H9 (cell line): ENCODE measurements around the gene HSD17B12. TPM values are rescaled to one million over a fixed set of nuclear protein-coding genes. Genes with fewer than 3 reads are reported as not detected.

Experiments
- DNase-seq: peaks from one replicate; pipeline ENCODE4 v3.0.0-alpha.2; 2017
- H2AFZ ChIP-seq: one replicate; pipeline ENCODE4 v1.6.1; 2013; ENCODE audit warnings: mild to moderate bottlenecking, low read length, control low read depth, moderate library complexity
- H2AK5ac ChIP-seq: 2 replicates; pipeline ENCODE4 v1.6.1; 2013; ENCODE audit warnings: low read length, control low read depth, mixed read lengths; ENCODE audit not compliant: insufficient read length
- H2BK120ac ChIP-seq: one replicate; pipeline ENCODE4 v1.6.1; 2013; ENCODE audit warnings: low read depth, mild to moderate bottlenecking, low read length, control low read depth, inconsistent platforms; ENCODE audit not compliant: poor library complexity, severe bottlenecking
- H2BK12ac ChIP-seq: 2 replicates; pipeline ENCODE4 v1.6.1; 2013; ENCODE audit warnings: low read length, control low read depth, mixed read lengths, low read depth; ENCODE audit not compliant: insufficient read length
- H2BK15ac ChIP-seq: 2 replicates; pipeline ENCODE4 v1.6.1; 2013; ENCODE audit warnings: low read depth, low read length, control low read depth
- H2BK20ac ChIP-seq: one replicate; pipeline ENCODE4 v1.6.1; 2013; ENCODE audit warnings: low read depth, mild to moderate bottlenecking, low read length, control low read depth, inconsistent platforms; ENCODE audit not compliant: poor library complexity, severe bottlenecking
- H2BK5ac ChIP-seq: 2 replicates; pipeline ENCODE4 v1.6.1; 2013; ENCODE audit warnings: low read length, control low read depth, mixed read lengths; ENCODE audit not compliant: insufficient read length
- H3K14ac ChIP-seq: 2 replicates; pipeline ENCODE4 v1.6.1; 2013; ENCODE audit warnings: low read length, control low read depth; ENCODE audit not compliant: insufficient read depth
- H3K18ac ChIP-seq: 2 replicates; pipeline ENCODE4 v1.6.1; 2013; ENCODE audit warnings: low read depth, mild to moderate bottlenecking, mixed read lengths, low read length, control low read depth; ENCODE audit not compliant: insufficient read length
- H3K23ac ChIP-seq: 2 replicates; pipeline ENCODE4 v1.6.1; 2013; ENCODE audit warnings: low read length, control low read depth, mixed read lengths, low read depth; ENCODE audit not compliant: insufficient read length
- H3K23me2 ChIP-seq: 2 replicates; pipeline ENCODE4 v1.6.1; 2013; ENCODE audit warnings: low read depth, mild to moderate bottlenecking, mixed read lengths, low read length, control low read depth; ENCODE audit not compliant: insufficient read length, poor library complexity, severe bottlenecking
- H3K27ac ChIP-seq: 2 replicates; pipeline ENCODE4 v1.5.1; 2013; ENCODE audit warnings: low read length, control low read depth, mixed read lengths, low read depth; ENCODE audit not compliant: insufficient read length
- H3K27me3 ChIP-seq: 2 replicates; pipeline ENCODE4 v1.6.1; 2013; ENCODE audit warnings: low read length, control low read depth, inconsistent platforms; ENCODE audit not compliant: insufficient read depth
- H3K4ac ChIP-seq: 2 replicates; pipeline ENCODE4 v1.6.1; 2013; ENCODE audit warnings: low read depth, mild to moderate bottlenecking, control low read depth, inconsistent platforms, low read length, moderate library complexity
- H3K4me1 ChIP-seq: 2 replicates; pipeline ENCODE4 v1.6.1; 2013; ENCODE audit warnings: low read length, control low read depth, inconsistent platforms; ENCODE audit not compliant: insufficient read depth
- H3K4me2 ChIP-seq: 2 replicates; pipeline ENCODE4 v1.6.1; 2013; ENCODE audit warnings: low read length, control low read depth, mixed read lengths; ENCODE audit not compliant: insufficient read length, insufficient read depth
- H3K56ac ChIP-seq: 2 replicates; pipeline ENCODE4 v1.6.1; 2013; ENCODE audit warnings: low read depth, mild to moderate bottlenecking, mixed read lengths, low read length, control low read depth; ENCODE audit not compliant: insufficient read length
- H3K79me1 ChIP-seq: 2 replicates; pipeline ENCODE4 v1.6.1; 2013; ENCODE audit warnings: low read depth, mild to moderate bottlenecking, moderate library complexity, low read length, control low read depth, inconsistent platforms; ENCODE audit not compliant: insufficient read depth, poor library complexity, severe bottlenecking
- H3K79me2 ChIP-seq: 2 replicates; pipeline ENCODE4 v1.6.1; 2013; ENCODE audit warnings: low read length, control low read depth, inconsistent platforms; ENCODE audit not compliant: insufficient read depth
- H3K9ac ChIP-seq: 2 replicates; pipeline ENCODE4 v1.6.1; 2013; ENCODE audit warnings: low read length, control low read depth, mixed read lengths; ENCODE audit not compliant: insufficient read length; ENCODE audit errors: extremely low read depth
- H3K9me3 ChIP-seq: one replicate; pipeline ENCODE4 v1.6.1; 2013; ENCODE audit warnings: low read depth, low read length, inconsistent platforms; ENCODE audit not compliant: control insufficient read depth
- H3T11ph ChIP-seq: one replicate; pipeline ENCODE4 v1.6.1; 2013; ENCODE audit warnings: mild to moderate bottlenecking, low read length, control low read depth, inconsistent platforms
- H4K20me1 ChIP-seq: one replicate; pipeline ENCODE4 v1.6.1; 2013; ENCODE audit not compliant: control insufficient read depth, insufficient read length, insufficient read depth
- H4K5ac ChIP-seq: 2 replicates; pipeline ENCODE4 v1.6.1; 2013; ENCODE audit warnings: low read depth, mild to moderate bottlenecking, mixed read lengths, low read length, control low read depth; ENCODE audit not compliant: insufficient read length
- H4K8ac ChIP-seq: replicated peaks from 2 replicates; pipeline ENCODE4 v1.6.1; 2013; ENCODE audit warnings: low read length, control low read depth, mixed read lengths, low read depth; ENCODE audit not compliant: insufficient read length
- H4K91ac ChIP-seq: 2 replicates; pipeline ENCODE4 v1.6.1; 2013; ENCODE audit warnings: low read depth, mild to moderate bottlenecking, moderate library complexity, mixed read lengths, low read length, control low read depth; ENCODE audit not compliant: insufficient read length
- H3K27ac Mint-ChIP-seq, 3 experiments: 2 replicates in 2 of 3; 3 replicates in 1 of 3; pipeline ENCODE4 v1.8.0; 2020 to 2021; ENCODE audit warnings: mixed read lengths in 3 of 3, mild to moderate bottlenecking in 1 of 3, moderate library complexity in 1 of 3
- H3K27me3 Mint-ChIP-seq: 2 replicates; pipeline ENCODE4 v1.8.0; 2021; ENCODE audit warnings: low read depth, mild to moderate bottlenecking, moderate library complexity, mixed read lengths
- H3K36me3 Mint-ChIP-seq, 3 experiments: 2 replicates in 2 of 3; 3 replicates in 1 of 3; pipeline ENCODE4 v1.8.0; 2020 to 2021; ENCODE audit warnings: low read depth in 3 of 3, mixed read lengths in 3 of 3; ENCODE audit not compliant: insufficient read depth in 1 of 3
- H3K4me1 Mint-ChIP-seq, 2 experiments: 2 replicates each; pipeline ENCODE4 v1.8.0; 2020; ENCODE audit warnings: mixed read lengths in 2 of 2
- H3K4me3 Mint-ChIP-seq, 2 experiments: 2 replicates in 1 of 2; 3 replicates in 1 of 2; pipeline ENCODE4 v1.8.0; 2020 to 2021; ENCODE audit warnings: mild to moderate bottlenecking in 2 of 2, mixed read lengths in 2 of 2, moderate library complexity in 1 of 2
- H3K9me3 Mint-ChIP-seq, 2 experiments: 2 replicates in 1 of 2; 3 replicates in 1 of 2; pipeline ENCODE4 v1.8.0; 2020; ENCODE audit warnings: mild to moderate bottlenecking in 2 of 2, mixed read lengths in 2 of 2, moderate library complexity in 1 of 2
- WGBS: extraction: QIAGEN DNeasy Blood & Tissue Kit; methylation state at CpG from one replicate; pipeline ENCODE4 v1.1.7; 2013; ENCODE audit warnings: missing lambda C conversion rate, low lambda C conversion rate, mixed read lengths; ENCODE audit not compliant: insufficient read length; ENCODE audit errors: extremely low coverage; 5-methylcytosine and 5-hydroxymethylcytosine counted together
- total RNA-seq: library from RNA; stranded (reverse); gene quantifications from 2 replicates; pipeline ENCODE4 v1.2.1, GENCODE V29; 2021
- TF ChIP-seq, protein P1 (sequence below): fragments of 200-600 bp; sonication (generic); conservative IDR thresholded peaks from 3 replicates; pipeline ENCODE4 v1.8.0; 2021; ENCODE audit warnings: antibody characterized with exemption, mild to moderate bottlenecking

Gene HSD17B12
- total RNA-seq, 1 experiment from 2014 or later = 111 TPM

DNA sequence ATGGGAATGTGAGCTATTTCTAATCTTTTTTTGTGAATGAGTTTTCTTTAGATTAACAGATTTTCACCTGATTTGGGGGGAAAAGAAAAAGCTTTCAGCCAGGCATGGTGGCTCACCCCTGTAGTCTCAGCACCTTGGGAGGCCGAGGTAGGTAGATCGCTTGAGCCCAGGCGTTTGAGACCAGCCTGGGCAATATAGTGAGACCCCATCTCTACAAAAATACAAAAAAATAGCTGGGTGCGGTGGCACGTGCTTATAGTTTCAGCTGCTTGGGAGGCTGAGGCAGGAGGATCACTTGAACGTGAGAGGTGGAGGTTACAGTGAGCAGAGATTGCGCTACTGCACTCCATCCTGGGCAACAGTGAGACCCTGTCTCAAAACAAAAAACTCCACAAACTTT is 92.2 kb downstream of the HSD17B12 start:
- WGBS = no CpG with 5 or more reads among the region's 7 CpGs
- no peaks in the 10 kb centered on the region for H3K4me1 Mint-ChIP-seq

More for the DNA sequence above, 92.2 kb downstream of the HSD17B12 start:
- no peak overlapping the region for H3K27ac Mint-ChIP-seq
- no peak overlapping the region for H3K27ac ChIP-seq
- no peak overlapping the region for H2BK15ac ChIP-seq
- no peak overlapping the region for H3K56ac ChIP-seq
- no peak overlapping the region for H4K8ac ChIP-seq
- DNase-seq = no peak
- H3K27me3 Mint-ChIP-seq = no peaks in the 10 kb centered on the region; the same call in 1 of the 2 replicates
- no peak overlapping the region for H4K5ac ChIP-seq
- H3K4ac ChIP-seq = no peak overlapping the region
- H3K23ac ChIP-seq = no peak overlapping the region
- no peaks in the 10 kb centered on the region; the same call in 1 of the 2 replicates for H3K79me2 ChIP-seq
- H2BK5ac ChIP-seq = no peak overlapping the region
- H4K20me1 ChIP-seq = no peaks in the 10 kb centered on the region
- H3K18ac ChIP-seq = no peak overlapping the region
- peaks cover 29 to 37% (median 33%) of the 10 kb centered on the region in 3 experiments for H3K36me3 Mint-ChIP-seq
- no peaks in the 10 kb centered on the region for H3K9me3 ChIP-seq
- no peak overlapping the region for H2BK12ac ChIP-seq
- no peak overlapping the region for H3K4me2 ChIP-seq
- TF ChIP-seq, protein P1, sequence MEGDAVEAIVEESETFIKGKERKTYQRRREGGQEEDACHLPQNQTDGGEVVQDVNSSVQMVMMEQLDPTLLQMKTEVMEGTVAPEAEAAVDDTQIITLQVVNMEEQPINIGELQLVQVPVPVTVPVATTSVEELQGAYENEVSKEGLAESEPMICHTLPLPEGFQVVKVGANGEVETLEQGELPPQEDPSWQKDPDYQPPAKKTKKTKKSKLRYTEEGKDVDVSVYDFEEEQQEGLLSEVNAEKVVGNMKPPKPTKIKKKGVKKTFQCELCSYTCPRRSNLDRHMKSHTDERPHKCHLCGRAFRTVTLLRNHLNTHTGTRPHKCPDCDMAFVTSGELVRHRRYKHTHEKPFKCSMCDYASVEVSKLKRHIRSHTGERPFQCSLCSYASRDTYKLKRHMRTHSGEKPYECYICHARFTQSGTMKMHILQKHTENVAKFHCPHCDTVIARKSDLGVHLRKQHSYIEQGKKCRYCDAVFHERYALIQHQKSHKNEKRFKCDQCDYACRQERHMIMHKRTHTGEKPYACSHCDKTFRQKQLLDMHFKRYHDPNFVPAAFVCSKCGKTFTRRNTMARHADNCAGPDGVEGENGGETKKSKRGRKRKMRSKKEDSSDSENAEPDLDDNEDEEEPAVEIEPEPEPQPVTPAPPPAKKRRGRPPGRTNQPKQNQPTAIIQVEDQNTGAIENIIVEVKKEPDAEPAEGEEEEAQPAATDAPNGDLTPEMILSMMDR = no peak
- H3K4me3 Mint-ChIP-seq = no peak overlapping the region
- H3K4me1 ChIP-seq = no peaks in the 10 kb centered on the region
- no peaks in the 10 kb centered on the region for H3K27me3 ChIP-seq
- no peak overlapping the region for H3K9ac ChIP-seq
- no peaks in the 10 kb centered on the region for H3K79me1 ChIP-seq
- H2AFZ ChIP-seq = no peak overlapping the region
- H4K91ac ChIP-seq = no peak overlapping the region
- H3K9me3 Mint-ChIP-seq = peaks cover 7 to 10% of the 10 kb centered on the region in 2 experiments
- no peak overlapping the region for H2BK20ac ChIP-seq
- H3T11ph ChIP-seq = no peak overlapping the region
- H2AK5ac ChIP-seq = no peak overlapping the region
- H2BK120ac ChIP-seq = no peak overlapping the region
- H3K23me2 ChIP-seq = no peaks in the 10 kb centered on the region
- no peak overlapping the region for H3K14ac ChIP-seq
